WERI-Rb-1 (cell line): ENCODE measurements around the gene M1AP.

Experiments
- DNase-seq: peaks from one replicate; pipeline ENCODE4 v3.0.0-alpha.2; 2020
- H3K27ac ChIP-seq: fragments of 250-450 bp; sonication (Bioruptor Pico); 2 replicates; pipeline ENCODE4 v1.5.1; 2020; ENCODE audit warnings: mild to moderate bottlenecking, moderate library complexity
- H3K27me3 ChIP-seq: fragments of 250-450 bp; sonication (Bioruptor Pico); 2 replicates; pipeline ENCODE4 v1.5.1; 2021; ENCODE audit warnings: mild to moderate bottlenecking, low read depth, moderate library complexity; ENCODE audit not compliant: insufficient read depth, severe bottlenecking
- H3K36me3 ChIP-seq: fragments of 250-450 bp; sonication (Bioruptor Pico); 2 replicates; pipeline ENCODE4 v1.5.1; 2020; ENCODE audit warnings: mild to moderate bottlenecking, moderate library complexity
- H3K4me3 ChIP-seq: 2 replicates; pipeline ENCODE4 v1.5.1; 2011; ENCODE audit warnings: low read depth, mild to moderate bottlenecking, control low read depth, low read length
- H3K9me3 ChIP-seq: fragments of 250-450 bp; sonication (Bioruptor Pico); 2 replicates; pipeline ENCODE4 v1.5.1; 2021; ENCODE audit warnings: mild to moderate bottlenecking, moderate library complexity; ENCODE audit not compliant: severe bottlenecking
- CTCF ChIP-seq: IDR thresholded peaks from 2 replicates; pipeline ENCODE4 v1.5.1; 2011; ENCODE audit warnings: low read depth, mild to moderate bottlenecking, control low read depth, inconsistent platforms, low read length

Gene M1AP

GRCh38 chr2:74583504-74583903 lies 64.6 kb downstream of the M1AP start:
- Histone ChIP-seq H3K4me3 (no peak overlapping the region), H3K27ac (no peak overlapping the region), H3K27me3 (no peaks in the 10 kb centered on the region), H3K36me3 (no peaks in the 10 kb centered on the region), H3K9me3 (no peaks in the 10 kb centered on the region)
- DNase-seq: no peak
- TF ChIP-seq CTCF: no peak

DNA sequence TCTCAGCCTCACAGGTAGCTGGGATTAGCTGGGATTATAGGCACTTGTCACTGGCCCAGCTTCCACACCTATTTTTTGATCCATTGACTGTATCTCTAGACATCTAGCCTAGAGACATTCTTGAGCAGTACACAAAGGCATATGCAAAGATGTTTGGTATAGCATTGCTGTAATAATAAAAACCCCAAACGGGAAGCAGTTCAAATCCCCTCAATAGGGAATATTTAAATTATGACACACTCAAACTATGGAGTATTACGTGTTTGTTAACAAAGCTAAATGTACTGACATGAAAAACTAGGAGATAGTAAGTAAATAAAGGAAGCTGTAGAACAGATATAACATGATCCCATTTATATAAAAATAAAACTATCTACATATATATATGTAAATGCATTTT lies 65.9 kb downstream of the M1AP start:
- Histone ChIP-seq H3K36me3 (no peaks in the 10 kb centered on the region), H3K9me3 (no peaks in the 10 kb centered on the region), H3K27ac (no peak overlapping the region), H3K4me3 (no peak overlapping the region), H3K27me3 (no peaks in the 10 kb centered on the region)
- no peak for DNase-seq
- TF ChIP-seq CTCF: no peak

DNA sequence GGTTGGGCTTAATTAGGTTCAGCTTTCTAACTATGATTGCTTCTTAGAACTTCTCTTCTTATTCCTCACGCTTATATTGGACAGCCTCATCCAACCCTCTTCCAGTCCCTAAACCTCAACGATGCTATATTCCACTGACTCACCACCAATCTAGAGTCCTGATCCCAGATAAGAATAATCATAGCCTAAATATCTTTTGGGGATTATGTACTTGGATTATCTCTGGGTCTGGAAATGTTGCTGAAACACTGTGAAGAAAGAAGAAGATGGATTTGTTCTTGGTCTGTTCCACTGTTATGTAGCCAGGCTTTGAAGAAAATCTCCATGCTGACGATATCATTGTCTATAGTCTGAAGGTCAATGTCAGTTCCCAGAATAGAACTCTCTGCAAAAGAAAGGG lies 66.7 kb downstream of the M1AP start:
- no peak overlapping the region for H3K27ac ChIP-seq
- TF ChIP-seq CTCF: no peak
- H3K9me3 ChIP-seq: no peaks in the 10 kb centered on the region
- no peaks in the 10 kb centered on the region for H3K36me3 ChIP-seq
- DNase-seq: no peak
- no peak overlapping the region for H3K4me3 ChIP-seq
- H3K27me3 ChIP-seq: no peaks in the 10 kb centered on the region

- no peak for DNase-seq
Observed at GRCh38 chr2:74578408-74578807, 69.7 kb downstream of the M1AP start.

GRCh38 chr2:74577448-74577847 lies 70.7 kb downstream of the M1AP start:
- H3K27ac ChIP-seq: no peak overlapping the region
- no peak for TF ChIP-seq CTCF
- no peak for DNase-seq
- H3K36me3 ChIP-seq: no peaks in the 10 kb centered on the region
- no peak overlapping the region for H3K4me3 ChIP-seq
- H3K27me3 ChIP-seq: no peaks in the 10 kb centered on the region
- H3K9me3 ChIP-seq: no peaks in the 10 kb centered on the region

More at GRCh38 chr2:74578408-74578807, 69.7 kb downstream of the M1AP start:
- no peak overlapping the region for H3K27ac ChIP-seq
- H3K9me3 ChIP-seq: no peaks in the 10 kb centered on the region
- no peak for TF ChIP-seq CTCF
- H3K4me3 ChIP-seq: no peak overlapping the region
- H3K27me3 ChIP-seq: no peaks in the 10 kb centered on the region
- H3K36me3 ChIP-seq: no peaks in the 10 kb centered on the region

DNA sequence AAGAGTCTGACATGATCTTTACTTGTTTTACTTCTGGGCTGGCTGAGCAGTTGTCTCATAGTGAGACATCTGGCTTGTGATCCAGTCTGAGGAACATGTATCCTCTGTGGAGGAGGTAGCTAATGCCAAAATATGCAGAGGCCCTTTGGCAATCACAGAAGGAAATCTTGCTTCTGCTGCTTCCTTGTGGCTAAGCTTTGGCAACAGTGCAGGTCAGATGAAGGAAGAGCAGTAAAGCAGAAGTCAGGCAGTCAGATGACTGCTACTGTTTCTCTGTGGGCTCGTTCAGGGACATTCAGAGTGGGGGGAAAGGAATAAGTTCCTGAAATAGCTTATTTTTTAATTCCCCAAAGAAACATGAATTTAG lies 71.3 kb downstream of the M1AP start:
- H3K27me3 ChIP-seq: no peaks in the 10 kb centered on the region
- H3K36me3 ChIP-seq: no peaks in the 10 kb centered on the region
- H3K9me3 ChIP-seq: no peaks in the 10 kb centered on the region
- TF ChIP-seq CTCF: no peak
- no peak for DNase-seq
- no peak overlapping the region for H3K4me3 ChIP-seq
- no peak overlapping the region for H3K27ac ChIP-seq
